ENCODE measurements around the gene ERBIN. TPM values are rescaled to one million over a fixed set of nuclear protein-coding genes. Genes with fewer than 3 reads are reported as not detected.

ERBIN gene
- total and polyA plus RNA-seq, 2 of the 8 experiments (the other 6 are each of a cell fraction or from before 2014, with no cell fraction given), result 7.7 to 33.2 TPM

DNA sequence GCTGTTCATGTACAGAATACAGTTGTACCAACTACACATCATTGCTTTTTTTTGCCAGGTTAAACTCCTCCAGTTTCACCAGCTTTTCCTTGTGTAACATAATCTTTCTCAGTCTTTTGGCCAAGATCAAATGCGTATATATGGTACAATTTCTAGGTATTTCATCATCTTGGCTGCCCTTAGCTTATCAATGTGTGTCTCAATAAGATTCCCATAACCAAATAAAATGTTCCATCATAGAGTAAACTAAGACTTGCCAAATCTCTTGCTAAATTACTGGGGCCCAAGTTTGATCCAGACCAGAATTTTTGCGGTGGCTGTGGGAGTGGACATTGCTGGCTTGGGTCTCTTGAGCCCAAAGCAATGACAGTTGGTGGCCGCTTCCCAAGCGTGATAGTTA lies 24.3 kb upstream of the ERBIN start:
- FAIRE-seq, result no peak
- H2BK120ac ChIP-seq (replicated peaks; ENCODE audit: low read depth, low read length), result no peak overlapping the region
- TF ChIP-seq EGR1 (IDR thresholded peaks at IDR 0.05; ENCODE audit: borderline replicate concordance, low read depth, low read length) (no peak), KDM4A (IDR thresholded peaks at IDR 0.05; ENCODE audit: low read depth, low read length, severe bottlenecking) (no peak)

More for the DNA sequence above, 24.3 kb upstream of the ERBIN start:
- no peaks in the 10 kb centered on the region for H3K23me2 ChIP-seq (ENCODE audit: low read depth, low read length)
- no peak overlapping the region for H4K91ac ChIP-seq (replicated peaks; ENCODE audit: insufficient read length, low read length)
- no peak overlapping the region for H2BK15ac ChIP-seq (ENCODE audit: low read length)
- no peak overlapping the region for H3K14ac ChIP-seq (ENCODE audit: insufficient read length)
- H3K4me3 ChIP-seq (ENCODE audit: extremely low read depth in 1 of 4, insufficient read depth in 2 of 4, low read depth in 3 of 4, low read length in 4 of 4), result no peak overlapping the region
- H3K9ac ChIP-seq (replicated peaks in 1 of 4; ENCODE audit: extremely low read depth in 1 of 4, low read depth in 3 of 4, low read length in 3 of 4), result no peak overlapping the region
- no peak overlapping the region for H2AK5ac ChIP-seq (ENCODE audit: low read depth, low read length)
- no peak overlapping the region for H3K4ac ChIP-seq (replicated peaks; ENCODE audit: insufficient read length, low read depth, low read length)
- no peak overlapping the region for H3K18ac ChIP-seq (ENCODE audit: extremely low read depth, low read length)
- no peak overlapping the region for H2BK20ac ChIP-seq (ENCODE audit: low read length)
- H3K56ac ChIP-seq (replicated peaks; ENCODE audit: insufficient read length, low read depth, low read length), result no peak overlapping the region
- H2BK5ac ChIP-seq (ENCODE audit: low read depth, low read length), result no peak overlapping the region
- no peak overlapping the region for H3K27ac ChIP-seq (ENCODE audit: low read depth, low read length)
- no peak overlapping the region for H2AFZ ChIP-seq (ENCODE audit: low read length)
- no peaks in the 10 kb centered on the region for H3K9me3 ChIP-seq (ENCODE audit: insufficient read depth in 2 of 2, low read depth in 1 of 2, low read length in 1 of 2)
- H3K36me3 ChIP-seq (ENCODE audit: control insufficient read depth in 2 of 4, insufficient read depth in 4 of 4, low read length in 3 of 4), result no peaks in the 10 kb centered on the region
- no peaks in the 10 kb centered on the region for H3K27me3 ChIP-seq (replicated peaks in 1 of 4; ENCODE audit: control insufficient read depth in 3 of 4, extremely low read depth in 1 of 4, insufficient read depth in 3 of 4, low read length in 3 of 4)
- ChIA-PET POLR2A (ENCODE audit: partially characterized antibody) (no interaction called here), CTCF (ENCODE audit: partially characterized antibody) (interaction anchor here (1.3 kb wide), 1 partner anchor 15 kb away, joined by 3 read pairs; no protein-coding TSS in a partner anchor)
- no peaks in the 10 kb centered on the region for H3K79me2 ChIP-seq (ENCODE audit: control insufficient read depth in 1 of 2, insufficient read depth in 2 of 2, low read length in 2 of 2)
- H2BK12ac ChIP-seq (ENCODE audit: low read depth, low read length), result no peak overlapping the region
- DNase-seq (ENCODE audit: low read depth in 1 of 2, low spot score in 2 of 2), result no peak
- H4K8ac ChIP-seq (ENCODE audit: extremely low read depth, insufficient read depth, low read length), result no peak overlapping the region
- no peaks in the 10 kb centered on the region for H4K20me1 ChIP-seq (replicated peaks in 1 of 2; ENCODE audit: control insufficient read depth in 1 of 2, insufficient read depth in 2 of 2, low read length in 2 of 2)
- H3K4me1 ChIP-seq (replicated peaks in 1 of 4; ENCODE audit: control insufficient read depth in 3 of 4, insufficient read depth in 4 of 4, low read length in 3 of 4), result no peaks in the 10 kb centered on the region
- whole genome bisulfite sequencing, 2 experiments (ENCODE audit: extremely low coverage in 1 of 2, insufficient coverage in 1 of 2, insufficient read length in 1 of 2, insufficient replicate concordance in 2 of 2, low coverage in 1 of 2, low lambda C conversion rate in 2 of 2, missing lambda C conversion rate in 1 of 2), result 76% methylated on average over 4 of the region's 4 CpGs; no CpG with 5 or more reads in 1 of the 2 experiments
- H3K23ac ChIP-seq (ENCODE audit: insufficient read length), result no peak overlapping the region
- no peak overlapping the region for H3K4me2 ChIP-seq (ENCODE audit: insufficient read depth in 1 of 2, low read depth in 2 of 2, low read length in 2 of 2)
- H3K79me1 ChIP-seq (ENCODE audit: low read depth, low read length), result no peaks in the 10 kb centered on the region
- no peak overlapping the region for H4K5ac ChIP-seq (ENCODE audit: insufficient read length, low read depth, low read length)
